Measurements from ENCODE around the gene COL13A1. TPM values are rescaled to one million over a fixed set of nuclear protein-coding genes. Genes with fewer than 3 reads are reported as not detected.
A peak's percentile ranks its signal among the peaks of the same experiment; 100 is the strongest.

Gene COL13A1
- total and polyA plus RNA-seq, 2 of the 8 experiments (the other 6 are each of a cell fraction or from before 2014, with no cell fraction given): 2.6 to 5.2 TPM

DNA sequence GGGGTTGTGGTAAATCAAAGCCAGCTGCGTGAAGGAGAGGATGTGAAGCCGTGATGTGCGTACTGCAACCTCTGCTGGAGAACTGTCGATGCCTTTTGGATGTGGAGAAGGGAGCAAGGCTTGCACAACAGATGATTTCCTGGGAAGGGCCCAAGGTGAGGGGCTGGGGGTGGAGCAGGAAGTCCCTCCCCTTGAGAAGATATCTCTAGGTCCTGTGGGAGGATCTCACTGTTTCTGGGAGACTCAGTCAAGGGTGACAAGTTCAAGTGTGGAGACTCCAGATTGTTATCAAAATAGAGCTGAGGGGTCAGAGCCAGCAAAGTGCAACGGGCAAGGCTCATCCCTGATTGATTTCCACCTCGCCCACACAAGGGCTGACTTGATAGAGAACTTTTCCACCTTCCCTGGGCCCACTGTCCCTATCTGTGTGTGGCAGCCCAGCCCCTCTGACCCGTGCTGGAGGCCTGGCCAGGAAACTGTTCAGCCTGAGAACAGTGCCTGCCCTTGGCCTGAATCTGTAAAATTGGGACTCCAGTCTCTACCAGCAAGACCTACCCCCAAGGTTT lies 55.0 kb downstream of the COL13A1 start:
- WGBS, 2 experiments (ENCODE audit: extremely low coverage in 1 of 2, insufficient coverage in 1 of 2, insufficient read length in 1 of 2, insufficient replicate concordance in 2 of 2, low coverage in 1 of 2, low lambda C conversion rate in 2 of 2, missing lambda C conversion rate in 1 of 2): 86% methylated on average over 7 of the region's 7 CpGs; no CpG with 5 or more reads in 1 of the 2 experiments
- no peaks in the 10 kb centered on the region for H3K79me1 ChIP-seq (ENCODE audit: low read depth, low read length)
- no peak overlapping the region for H2AFZ ChIP-seq (ENCODE audit: low read length)
- no peak overlapping the region for H2BK120ac ChIP-seq (replicated peaks; ENCODE audit: low read depth, low read length)
- H2BK15ac ChIP-seq (ENCODE audit: low read length): peak overlapping the region; percentile 90; the same call in 1 of the 2 replicates
- peak overlapping the region; percentile 45; the same call in 1 of the 2 replicates for H2BK5ac ChIP-seq (ENCODE audit: low read depth, low read length)
- DNase-seq (ENCODE audit: low read depth in 1 of 2, low spot score in 2 of 2) (no peak), FAIRE-seq (no peak)
- no peaks in the 10 kb centered on the region for H3K9me3 ChIP-seq (ENCODE audit: insufficient read depth in 2 of 2, low read depth in 1 of 2, low read length in 1 of 2)
- no peak overlapping the region for H3K56ac ChIP-seq (replicated peaks; ENCODE audit: insufficient read length, low read depth, low read length)
- H3K27me3 ChIP-seq (replicated peaks in 1 of 4; ENCODE audit: control insufficient read depth in 3 of 4, extremely low read depth in 1 of 4, insufficient read depth in 3 of 4, low read length in 3 of 4): no peaks in the 10 kb centered on the region; a peak in 1 of 7 replicates
- H3K4me1 ChIP-seq (replicated peaks in 1 of 4; ENCODE audit: control insufficient read depth in 3 of 4, insufficient read depth in 4 of 4, low read length in 3 of 4): peaks cover 8 to 29% (median 20%) of the 10 kb centered on the region in 4 experiments
- H3K9ac ChIP-seq (replicated peaks in 1 of 4; ENCODE audit: extremely low read depth in 1 of 4, low read depth in 3 of 4, low read length in 3 of 4): no peak overlapping the region
- no peaks in the 10 kb centered on the region for H3K79me2 ChIP-seq (ENCODE audit: control insufficient read depth in 1 of 2, insufficient read depth in 2 of 2, low read length in 2 of 2)
- ChIA-PET CTCF (ENCODE audit: partially characterized antibody) (interaction anchor here (0.6 to 15.3 kb wide), 9 partner anchors 9 to 119 kb away, joined by 3 to 170 read pairs (median 7); no protein-coding TSS in a partner anchor), POLR2A (ENCODE audit: partially characterized antibody) (no interaction called here)
- no peak overlapping the region; the same call in 1 of the 2 replicates for H3K18ac ChIP-seq (ENCODE audit: extremely low read depth, low read length)
- H3K4me3 ChIP-seq (ENCODE audit: extremely low read depth in 1 of 4, insufficient read depth in 2 of 4, low read depth in 3 of 4, low read length in 4 of 4): no peak overlapping the region
- H3K4me2 ChIP-seq (ENCODE audit: insufficient read depth in 1 of 2, low read depth in 2 of 2, low read length in 2 of 2): no peak overlapping the region
- H3K14ac ChIP-seq (ENCODE audit: insufficient read length): no peak overlapping the region
- H3K36me3 ChIP-seq (ENCODE audit: control insufficient read depth in 2 of 4, insufficient read depth in 4 of 4, low read length in 3 of 4): no peaks in the 10 kb centered on the region
- no peak for TF ChIP-seq NRF1 (IDR thresholded peaks at IDR 0.05; ENCODE audit: low read depth, low read length)
- no peak for TF ChIP-seq TAF1 (IDR thresholded peaks at IDR 0.05; ENCODE audit: low read depth, low read length)
- TF ChIP-seq SP2 (IDR thresholded peaks at IDR 0.05; ENCODE audit: low read length): no peak
- no peak for TF ChIP-seq CHD2 (IDR thresholded peaks at IDR 0.05; ENCODE audit: low read length)
- TF ChIP-seq SP1 (IDR thresholded peaks at IDR 0.05; ENCODE audit: low read depth, low read length): no peak
- no peak for TF ChIP-seq SIX5 (IDR thresholded peaks at IDR 0.05; ENCODE audit: low read depth, low read length)
- TF ChIP-seq KDM1A (IDR thresholded peaks at IDR 0.05; ENCODE audit: borderline replicate concordance, low read length): no peak
- TF ChIP-seq TBP (IDR thresholded peaks at IDR 0.05; ENCODE audit: low read depth, low read length): no peak
- H4K91ac ChIP-seq (replicated peaks; ENCODE audit: insufficient read length, low read length): peak overlapping the region; percentile 69
- no peak overlapping the region for H4K5ac ChIP-seq (ENCODE audit: insufficient read length, low read depth, low read length)
- H2BK12ac ChIP-seq (ENCODE audit: low read depth, low read length): peak overlapping the region; percentile 21; the same call in 1 of the 2 replicates
- H4K8ac ChIP-seq (ENCODE audit: extremely low read depth, insufficient read depth, low read length): no peak overlapping the region
- no peak overlapping the region for H3K27ac ChIP-seq (ENCODE audit: low read depth, low read length)
- no peaks in the 10 kb centered on the region for H3K23me2 ChIP-seq (ENCODE audit: low read depth, low read length)
- H4K20me1 ChIP-seq (replicated peaks in 1 of 2; ENCODE audit: control insufficient read depth in 1 of 2, insufficient read depth in 2 of 2, low read length in 2 of 2): no peaks in the 10 kb centered on the region
- peak overlapping the region; percentile 47; the same call in 1 of the 2 replicates for H2AK5ac ChIP-seq (ENCODE audit: low read depth, low read length)
- no peak overlapping the region for H3K4ac ChIP-seq (replicated peaks; ENCODE audit: insufficient read length, low read depth, low read length)
- H3K23ac ChIP-seq (ENCODE audit: insufficient read length): no peak overlapping the region
- 0 out of 2 replicates have a peak overlapping the region, but pooled peaks have one; percentile 34 for H2BK20ac ChIP-seq (ENCODE audit: low read length)

All from H1 (cell line).